IPS-18a (cell line): ENCODE measurements around the gene CBY3.
A peak's percentile ranks its signal among the peaks of the same experiment; 100 is the strongest.

ENCODE experiments used
- H3K27ac ChIP-seq: one replicate; pipeline ENCODE4 v1.5.1; 2013; ENCODE audit warnings: low read length
- H3K27me3 ChIP-seq: one replicate; pipeline ENCODE4 v1.6.1; 2013; ENCODE audit warnings: mild to moderate bottlenecking, low read length; ENCODE audit not compliant: control insufficient read depth, insufficient read depth
- H3K36me3 ChIP-seq: one replicate; pipeline ENCODE4 v1.6.1; 2013; ENCODE audit warnings: low read depth, low read length; ENCODE audit not compliant: control insufficient read depth
- H3K4me1 ChIP-seq: one replicate; pipeline ENCODE4 v1.6.1; 2013; ENCODE audit warnings: low read depth, low read length; ENCODE audit not compliant: control insufficient read depth
- H3K4me3 ChIP-seq: one replicate; pipeline ENCODE4 v1.5.1; 2013; ENCODE audit warnings: low read length
- H3K9ac ChIP-seq: one replicate; pipeline ENCODE4 v1.6.1; 2013; ENCODE audit warnings: mild to moderate bottlenecking, low read length, moderate library complexity
- H3K9me3 ChIP-seq: one replicate; pipeline ENCODE4 v1.6.1; 2013; ENCODE audit warnings: low read depth, low read length; ENCODE audit not compliant: control insufficient read depth

The CBY3 gene

DNA sequence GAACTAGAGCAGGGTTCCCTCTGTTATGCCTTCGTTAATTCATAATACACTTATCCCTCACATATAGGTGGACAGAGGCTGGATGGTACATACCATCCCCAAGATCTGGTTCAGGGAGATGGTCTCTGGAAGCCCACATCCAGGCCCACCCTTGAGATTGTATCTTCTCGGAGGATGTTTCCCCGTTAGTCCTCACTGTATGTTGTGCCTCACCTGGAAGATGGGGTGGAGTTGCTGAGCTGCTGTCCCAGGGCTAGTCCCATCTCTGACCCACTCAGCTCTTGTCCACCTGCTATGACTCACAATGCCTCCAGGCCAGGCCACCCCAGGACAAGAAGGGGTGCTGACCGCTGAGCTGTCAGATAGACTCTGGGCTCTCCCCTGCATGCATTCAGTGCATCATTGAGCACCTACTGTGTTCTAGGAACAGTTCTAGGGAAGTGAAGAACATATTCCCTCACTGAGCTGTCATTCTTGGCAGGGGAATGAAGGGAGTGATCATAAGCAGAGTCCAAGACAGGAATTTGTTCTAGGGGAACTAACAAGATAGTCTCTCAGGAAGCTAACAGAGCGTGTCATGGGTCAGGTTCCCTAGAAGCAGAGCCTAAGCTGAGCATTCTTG, at the start of gene CBY3:
Gene CBY3, minus strand, starts transcription at position 255 of the 622 bp plus-strand sequence. Its CDS starts 116 bp downstream, at position 139.
- peaks cover 4% of the 10 kb centered on the region for H3K4me1 ChIP-seq
- H3K27ac ChIP-seq, result no peak within 1 kb of the TSS
- no peaks in the 10 kb centered on the region for H3K27me3 ChIP-seq
- H3K4me3 ChIP-seq, result no peak within 1 kb of the TSS
- H3K9me3 ChIP-seq, result no peaks in the 10 kb centered on the region
- no peaks in the 10 kb centered on the region for H3K36me3 ChIP-seq
- H3K9ac ChIP-seq, result no peak within 1 kb of the TSS

DNA sequence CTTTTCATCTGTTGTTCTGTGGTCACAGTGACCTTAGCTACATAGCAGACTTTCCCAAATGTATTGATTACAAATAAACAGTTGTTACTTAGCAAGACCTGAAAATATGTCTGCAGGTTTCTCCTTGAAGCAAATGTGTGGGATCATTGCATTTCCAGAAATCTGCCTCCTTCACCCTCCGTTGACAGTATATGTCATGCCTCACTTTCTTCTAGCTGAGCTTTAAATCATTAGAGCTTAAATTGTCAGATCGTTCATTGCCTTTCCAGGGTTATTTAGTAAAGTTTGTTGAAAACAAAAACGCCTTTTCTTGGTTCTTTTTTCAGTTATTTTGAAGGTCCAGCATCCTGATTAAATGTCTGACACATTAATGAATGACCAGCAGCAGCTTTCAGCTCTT, 49.5 kb upstream of the CBY3 start:
- no peak overlapping the region for H3K9ac ChIP-seq
- peaks cover 56% of the 10 kb centered on the region for H3K36me3 ChIP-seq
- no peak overlapping the region for H3K27ac ChIP-seq
- no peaks in the 10 kb centered on the region for H3K9me3 ChIP-seq
- H3K4me1 ChIP-seq, result peaks cover 10% of the 10 kb centered on the region
- H3K4me3 ChIP-seq, result no peak overlapping the region
- H3K27me3 ChIP-seq, result no peaks in the 10 kb centered on the region

DNA sequence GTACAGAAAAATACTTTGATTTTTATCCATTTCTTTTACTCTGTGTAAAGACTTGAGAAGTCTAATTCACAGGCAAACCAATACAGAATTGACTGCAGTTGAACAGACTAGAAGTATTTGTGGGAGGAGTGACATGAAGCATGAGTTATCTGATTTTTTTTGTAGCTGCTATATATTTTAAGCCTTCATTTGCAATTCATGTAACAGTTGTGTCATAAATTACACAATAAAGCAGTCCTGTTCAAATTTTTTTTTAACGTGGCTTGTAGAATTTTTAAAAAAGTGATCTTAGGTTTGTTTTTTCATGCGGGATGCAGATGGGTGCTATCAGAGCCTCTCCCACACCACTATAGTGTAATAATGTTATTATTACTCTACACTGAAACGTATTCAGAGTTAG, 48.9 kb upstream of the CBY3 start:
- H3K36me3 ChIP-seq, result peaks cover 61% of the 10 kb centered on the region
- no peak overlapping the region for H3K27ac ChIP-seq

DNA sequence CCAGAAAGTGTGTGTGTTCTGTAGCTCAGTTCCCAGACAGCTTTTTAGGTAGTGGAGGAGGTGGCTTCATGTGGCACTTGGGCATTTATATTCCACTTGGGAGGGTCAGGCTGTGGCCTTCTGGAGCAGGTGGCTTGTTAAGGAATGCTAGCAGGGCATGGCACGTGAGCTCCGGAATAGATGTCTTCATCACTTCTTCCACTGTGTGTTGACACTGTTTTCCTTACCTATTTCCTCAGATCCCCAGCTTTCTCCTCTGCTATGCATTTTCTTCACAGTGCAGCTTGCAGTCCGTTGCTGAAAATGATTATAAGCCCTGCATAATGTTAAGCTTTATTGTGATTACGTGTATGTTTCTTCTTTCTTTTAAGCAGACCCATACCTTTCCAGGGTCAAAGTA, 48.5 kb upstream of the CBY3 start:
- Histone ChIP-seq H3K9me3 (no peaks in the 10 kb centered on the region), H3K36me3 (peaks cover 65% of the 10 kb centered on the region), H3K9ac (no peak overlapping the region), H3K27me3 (no peaks in the 10 kb centered on the region), H3K4me3 (no peak overlapping the region), H3K4me1 (peaks cover 6% of the 10 kb centered on the region), H3K27ac (no peak overlapping the region)

More for the DNA sequence above, 48.9 kb upstream of the CBY3 start:
- Histone ChIP-seq H3K9me3 (no peaks in the 10 kb centered on the region), H3K4me3 (no peak overlapping the region), H3K9ac (no peak overlapping the region), H3K27me3 (no peaks in the 10 kb centered on the region), H3K4me1 (peaks cover 10% of the 10 kb centered on the region)

DNA sequence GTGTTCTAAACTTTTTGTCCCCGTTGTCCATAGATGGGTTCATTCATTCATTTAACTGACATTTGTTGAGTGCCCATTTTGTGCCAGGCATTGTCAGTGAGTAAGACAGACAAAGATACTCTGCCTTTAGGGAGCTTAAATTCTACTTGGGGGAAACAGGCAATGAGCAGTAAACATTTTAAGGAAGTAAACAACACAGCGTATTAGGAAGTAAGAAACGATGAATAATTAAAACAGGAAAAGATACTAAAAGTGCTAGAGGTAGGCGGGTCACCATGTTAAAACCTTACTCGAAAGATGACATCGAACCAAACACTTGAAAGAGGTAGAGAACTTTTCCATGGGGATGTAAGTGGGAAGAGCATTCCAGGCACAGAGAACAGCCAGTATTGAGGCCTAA, 46.3 kb upstream of the CBY3 start:
- no peak overlapping the region for H3K9ac ChIP-seq
- no peaks in the 10 kb centered on the region for H3K9me3 ChIP-seq
- H3K4me3 ChIP-seq, result no peak overlapping the region
- no peaks in the 10 kb centered on the region for H3K4me1 ChIP-seq
- H3K36me3 ChIP-seq, result peaks cover 87% of the 10 kb centered on the region
- H3K27me3 ChIP-seq, result no peaks in the 10 kb centered on the region
- H3K27ac ChIP-seq, result no peak overlapping the region

DNA sequence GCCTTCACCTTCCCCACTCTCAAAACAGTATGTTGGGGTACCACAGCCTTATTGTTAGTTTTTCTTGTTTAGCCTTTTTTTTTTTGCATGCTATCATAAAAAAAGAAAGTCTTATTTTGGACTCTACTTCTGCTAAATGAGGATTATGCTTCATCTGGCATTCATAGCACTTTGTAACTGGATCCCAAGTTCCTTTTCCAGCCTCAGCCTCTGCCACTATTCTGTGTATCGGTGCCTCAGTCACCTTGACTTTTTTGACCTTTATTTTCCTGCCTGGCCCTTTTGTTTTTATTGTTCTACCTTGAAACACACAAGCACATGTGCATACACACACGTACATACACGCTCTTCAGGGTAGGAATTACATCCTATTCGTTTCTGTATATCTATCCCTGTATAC, 43.3 kb upstream of the CBY3 start:
- H3K36me3 ChIP-seq, result peaks cover 96% of the 10 kb centered on the region
- no peak overlapping the region for H3K27ac ChIP-seq
- H3K4me3 ChIP-seq, result no peak overlapping the region
- H3K9ac ChIP-seq, result no peak overlapping the region
- no peaks in the 10 kb centered on the region for H3K9me3 ChIP-seq
- no peaks in the 10 kb centered on the region for H3K27me3 ChIP-seq
- no peaks in the 10 kb centered on the region for H3K4me1 ChIP-seq

DNA sequence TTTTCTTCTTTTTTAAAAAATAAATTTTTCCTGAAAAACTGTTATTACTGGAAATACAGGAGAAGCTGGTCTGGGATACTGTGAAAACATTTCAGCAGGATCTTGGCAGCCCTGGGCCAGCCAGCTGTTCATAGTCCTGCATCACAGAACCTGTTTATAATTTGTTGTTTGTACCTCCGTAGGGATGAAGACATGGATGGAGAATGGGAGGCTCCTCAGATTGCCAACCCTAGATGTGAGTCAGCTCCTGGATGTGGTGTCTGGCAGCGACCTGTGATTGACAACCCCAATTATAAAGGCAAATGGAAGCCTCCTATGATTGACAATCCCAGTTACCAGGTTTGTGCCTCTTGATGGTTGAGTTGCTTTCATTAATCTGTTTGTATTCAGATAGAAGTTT, 39.4 kb upstream of the CBY3 start:
- Histone ChIP-seq H3K27me3 (no peaks in the 10 kb centered on the region), H3K4me3 (no peak overlapping the region), H3K4me1 (no peaks in the 10 kb centered on the region), H3K27ac (no peak overlapping the region), H3K9me3 (no peaks in the 10 kb centered on the region), H3K36me3 (peaks cover 92% of the 10 kb centered on the region), H3K9ac (no peak overlapping the region)

DNA sequence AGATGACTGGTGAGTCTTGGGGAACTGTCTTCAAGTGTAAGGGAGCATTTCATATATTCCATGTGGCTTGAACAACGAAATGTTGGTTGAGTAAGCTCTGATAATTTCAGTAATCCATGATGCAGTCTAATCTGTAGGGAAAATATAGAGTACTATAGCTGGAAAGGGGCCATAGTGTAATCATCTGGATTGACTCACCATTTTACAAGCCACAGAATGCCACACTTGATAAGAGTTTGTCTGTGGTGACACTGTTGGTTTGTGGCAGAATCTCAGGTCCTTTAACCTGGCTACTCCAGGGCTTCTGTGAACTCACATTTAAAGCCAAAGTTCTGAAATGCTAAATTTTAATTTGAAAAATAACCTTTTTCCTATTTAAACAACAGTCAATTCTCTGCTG, 35.5 kb upstream of the CBY3 start:
- Histone ChIP-seq H3K27ac (no peak overlapping the region), H3K4me3 (no peak overlapping the region), H3K4me1 (no peaks in the 10 kb centered on the region), H3K36me3 (peaks cover 81% of the 10 kb centered on the region), H3K9me3 (no peaks in the 10 kb centered on the region), H3K9ac (no peak overlapping the region), H3K27me3 (no peaks in the 10 kb centered on the region)

DNA sequence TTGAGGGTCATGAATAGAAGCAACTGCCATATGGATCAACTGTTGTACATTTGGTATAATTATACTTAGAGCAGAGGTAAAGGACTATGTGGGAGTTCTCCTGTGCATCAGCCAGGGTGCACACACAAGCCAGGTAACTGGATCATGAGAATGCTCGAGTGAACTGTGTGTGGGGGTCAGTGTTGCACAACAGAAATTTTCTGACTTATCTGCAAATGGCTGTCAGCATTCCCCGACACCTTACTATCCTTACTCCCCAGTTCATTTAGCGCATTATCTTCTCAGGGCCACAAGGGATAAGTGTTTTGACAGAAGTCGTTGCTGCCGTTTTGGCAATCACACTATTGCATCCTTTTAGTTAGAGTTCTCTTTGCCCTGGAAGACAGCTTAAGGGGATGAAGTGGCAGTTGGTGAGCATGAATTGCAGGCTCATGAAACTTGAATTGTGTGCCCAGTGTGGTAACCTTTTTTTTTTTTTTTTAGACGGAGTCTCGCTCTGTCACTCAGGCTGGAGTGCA, 19.6 kb upstream of the CBY3 start:
- Histone ChIP-seq H3K4me1 (peaks cover 9% of the 10 kb centered on the region), H3K4me3 (peak overlapping the region; percentile 86), H3K36me3 (peaks cover 6% of the 10 kb centered on the region), H3K9me3 (no peaks in the 10 kb centered on the region), H3K27ac (no peak overlapping the region), H3K9ac (peak overlapping the region; percentile 83), H3K27me3 (no peaks in the 10 kb centered on the region)

DNA sequence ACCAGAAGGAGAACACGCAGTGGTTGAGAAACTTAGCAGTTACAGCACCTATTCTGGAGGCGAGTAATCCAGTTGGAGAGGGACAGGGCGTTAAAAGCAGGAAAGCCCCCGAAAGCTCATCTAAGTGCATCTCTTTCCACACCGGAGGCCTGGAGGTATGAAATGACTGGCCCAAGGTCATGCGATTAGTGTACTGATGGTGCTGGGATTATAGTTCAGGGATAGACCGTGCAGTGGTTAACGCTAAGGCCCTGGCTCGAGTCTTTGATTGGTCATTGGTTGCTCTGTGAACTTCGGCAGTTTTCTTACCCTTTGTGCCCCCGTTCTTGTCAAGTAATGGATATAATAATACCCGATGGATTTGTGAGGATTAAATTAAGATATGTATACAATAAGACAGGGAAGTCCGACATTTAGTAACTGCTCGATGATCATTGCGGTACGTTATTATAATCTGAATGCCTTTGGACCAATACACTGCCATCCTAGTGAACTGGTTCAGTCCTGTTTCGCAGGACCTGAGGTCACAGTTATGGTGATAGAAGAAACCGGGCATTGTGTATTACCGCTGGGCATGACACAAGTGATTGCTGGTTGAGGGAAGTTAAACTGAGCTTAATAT, 18.9 kb upstream of the CBY3 start:
- Histone ChIP-seq H3K4me3 (peak overlapping the region; percentile 86), H3K4me1 (peaks cover 5% of the 10 kb centered on the region), H3K9me3 (no peaks in the 10 kb centered on the region), H3K27me3 (no peaks in the 10 kb centered on the region), H3K36me3 (peaks cover 6% of the 10 kb centered on the region), H3K9ac (peak overlapping the region; percentile 83), H3K27ac (peak overlapping the region; percentile 56)

DNA sequence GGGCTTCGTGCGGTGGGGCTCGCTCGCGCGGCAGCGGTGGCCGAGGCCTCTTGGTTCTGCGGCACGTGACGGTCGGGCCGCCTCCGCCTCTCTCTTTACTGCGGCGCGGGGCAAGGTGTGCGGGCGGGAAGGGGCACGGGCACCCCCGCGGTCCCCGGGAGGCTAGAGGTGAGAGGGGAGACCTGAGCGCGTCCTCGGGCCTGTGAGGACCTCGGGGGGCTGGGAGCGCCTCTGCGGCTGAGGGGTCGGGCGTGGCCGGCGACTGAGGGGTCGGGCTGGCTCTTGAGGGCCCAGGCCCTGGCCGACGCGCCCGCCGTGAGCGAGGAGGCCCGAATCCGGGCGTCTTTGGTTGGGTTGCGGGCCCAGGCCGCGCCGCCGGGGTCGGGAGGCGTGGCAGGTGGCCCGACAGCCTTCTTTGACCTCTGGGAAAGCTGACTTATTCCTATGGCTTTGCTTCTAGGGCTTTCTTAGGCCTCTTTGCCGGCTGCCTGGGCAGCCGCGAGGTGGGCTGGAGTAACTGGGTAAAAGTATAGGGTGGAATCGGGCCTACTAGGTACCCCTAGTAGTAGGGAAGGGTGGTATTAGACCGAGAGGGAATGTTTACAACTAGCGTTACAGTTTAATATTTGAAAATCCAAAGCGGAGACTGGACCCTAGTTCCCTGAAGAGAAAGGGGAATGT, 18.2 kb upstream of the CBY3 start, which contains the start of gene CANX:
Gene CANX, plus strand, starts transcription at position 33 of the 681 bp plus-strand sequence. CDS start 6,715 bp downstream, outside the sequence.
- Histone ChIP-seq H3K4me1 (peaks cover 5% of the 10 kb centered on the region), H3K9me3 (no peaks in the 10 kb centered on the region), H3K4me3 (peak within 1 kb of the TSS; percentile 95), H3K9ac (peak within 1 kb of the TSS; percentile 97), H3K27me3 (no peaks in the 10 kb centered on the region), H3K27ac (peak within 1 kb of the TSS; percentile 92), H3K36me3 (peaks cover 6% of the 10 kb centered on the region)
